Measurements from ENCODE around the gene DTYMK. TPM values are rescaled to one million over a fixed set of nuclear protein-coding genes. Genes with fewer than 3 reads are reported as not detected.

Gene DTYMK
- total and polyA plus RNA-seq, 2 experiments from 2014 or later, result 27.9 to 78.7 TPM

DNA sequence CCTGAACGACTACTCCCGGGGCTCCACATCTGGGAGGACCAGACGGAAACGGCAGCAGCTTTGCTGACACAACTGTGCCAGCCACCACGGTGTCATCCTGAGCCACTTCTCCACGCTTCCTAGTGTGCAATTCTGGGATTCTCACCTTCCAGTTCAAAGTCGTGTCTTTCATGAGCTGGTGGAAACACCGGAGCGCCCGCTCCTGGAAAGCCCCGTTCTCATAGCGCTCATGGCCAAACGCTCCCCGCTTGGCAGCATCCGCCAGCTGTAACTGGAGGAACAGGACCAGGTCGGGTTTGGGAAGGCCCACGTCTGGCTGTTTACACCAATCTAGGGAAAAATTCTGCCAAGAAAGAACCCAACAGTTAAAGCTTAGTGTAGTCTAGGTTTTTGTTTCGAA lies 8.3 kb downstream of the DTYMK start:
- TF ChIP-seq EZH2phosphoT487 (IDR thresholded peaks at IDR 0.05; ENCODE audit: insufficient read depth, low read depth) (no peak), EZH2 (IDR thresholded peaks at IDR 0.05; ENCODE audit: insufficient read depth, poor library complexity, severe bottlenecking) (no peak)
- in situ Hi-C loops (cut with MboI), result no loop called here
- no peaks in the 10 kb centered on the region for H3K9me2 ChIP-seq (ENCODE audit: insufficient read depth)
- H3K79me2 ChIP-seq (ENCODE audit: insufficient read depth), result peaks cover 27% of the 10 kb centered on the region
- peaks cover 39% of the 10 kb centered on the region for H3F3A ChIP-seq (ENCODE audit: insufficient read depth)
- H3K27ac ChIP-seq, result no peak overlapping the region
- H3K9me3 ChIP-seq (ENCODE audit: low read depth), result no peaks in the 10 kb centered on the region
- no peak overlapping the region for H2AFZ ChIP-seq
- H3K4me2 ChIP-seq (ENCODE audit: unreplicated experiment), result no peak overlapping the region
- H3K27me3 ChIP-seq (replicated peaks; ENCODE audit: insufficient read depth), result no peaks in the 10 kb centered on the region
- no peak overlapping the region for H3K4me3 ChIP-seq
- no peak for DNase-seq
- peaks cover 3% of the 10 kb centered on the region; the same call in 1 of the 2 replicates for H3K36me3 ChIP-seq (ENCODE audit: low read depth)
- no peaks in the 10 kb centered on the region for H4K20me1 ChIP-seq (ENCODE audit: insufficient read depth)
- no peak overlapping the region for H3K9ac ChIP-seq
- WGBS, 2 experiments (ENCODE audit: low coverage in 1 of 2, low lambda C conversion rate in 2 of 2, missing lambda C conversion rate in 2 of 2), result 85 to 86% methylated on average over 18 of the region's 18 CpGs
- peaks cover 23% of the 10 kb centered on the region for H3K4me1 ChIP-seq (ENCODE audit: insufficient read depth)

DNA sequence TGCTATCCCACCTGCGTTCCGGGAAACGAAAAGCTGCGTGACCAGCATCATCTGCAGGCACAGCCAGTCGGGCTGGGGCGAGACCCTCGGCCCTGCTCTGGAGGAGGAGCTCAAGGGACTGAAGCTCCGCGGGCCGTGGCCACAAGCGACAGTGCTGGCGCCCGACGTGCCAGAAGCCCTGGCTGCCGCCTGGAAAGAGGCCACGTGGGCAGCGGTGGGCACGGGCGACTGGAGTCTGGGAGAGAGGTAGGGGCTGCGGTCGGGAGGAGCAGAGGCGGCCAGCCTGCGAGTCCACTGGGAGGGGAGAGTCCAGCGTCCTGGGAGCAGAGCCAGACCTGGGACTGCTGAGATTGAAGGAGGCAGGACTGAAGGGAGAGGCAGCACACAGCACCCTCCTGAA lies 9.2 kb downstream of the DTYMK start:
- Histone ChIP-seq H3K36me3 (ENCODE audit: low read depth) (peaks cover 3% of the 10 kb centered on the region; the same call in 1 of the 2 replicates), H4K20me1 (ENCODE audit: insufficient read depth) (no peaks in the 10 kb centered on the region), H3K79me2 (ENCODE audit: insufficient read depth) (peaks cover 18% of the 10 kb centered on the region; the same call in 1 of the 2 replicates), H3K27me3 (replicated peaks; ENCODE audit: insufficient read depth) (no peaks in the 10 kb centered on the region), H3F3A (ENCODE audit: insufficient read depth) (peaks cover 30% of the 10 kb centered on the region), H3K4me2 (ENCODE audit: unreplicated experiment) (no peak overlapping the region), H3K27ac (no peak overlapping the region), H2AFZ (no peak overlapping the region), H3K9me3 (ENCODE audit: low read depth) (no peaks in the 10 kb centered on the region), H3K4me1 (ENCODE audit: insufficient read depth) (peaks cover 23% of the 10 kb centered on the region), H3K4me3 (no peak overlapping the region), H3K9ac (no peak overlapping the region), H3K9me2 (ENCODE audit: insufficient read depth) (no peaks in the 10 kb centered on the region)
- no peak for DNase-seq
- WGBS, 2 experiments (ENCODE audit: low coverage in 1 of 2, low lambda C conversion rate in 2 of 2, missing lambda C conversion rate in 2 of 2), result 96 to 97% methylated on average over 24 of the region's 24 CpGs
- no peak for TF ChIP-seq EZH2phosphoT487 (IDR thresholded peaks at IDR 0.05; ENCODE audit: insufficient read depth, low read depth)
- no peak for TF ChIP-seq EZH2 (IDR thresholded peaks at IDR 0.05; ENCODE audit: insufficient read depth, poor library complexity, severe bottlenecking)
- in situ Hi-C loops (cut with MboI), result no loop called here

DNA sequence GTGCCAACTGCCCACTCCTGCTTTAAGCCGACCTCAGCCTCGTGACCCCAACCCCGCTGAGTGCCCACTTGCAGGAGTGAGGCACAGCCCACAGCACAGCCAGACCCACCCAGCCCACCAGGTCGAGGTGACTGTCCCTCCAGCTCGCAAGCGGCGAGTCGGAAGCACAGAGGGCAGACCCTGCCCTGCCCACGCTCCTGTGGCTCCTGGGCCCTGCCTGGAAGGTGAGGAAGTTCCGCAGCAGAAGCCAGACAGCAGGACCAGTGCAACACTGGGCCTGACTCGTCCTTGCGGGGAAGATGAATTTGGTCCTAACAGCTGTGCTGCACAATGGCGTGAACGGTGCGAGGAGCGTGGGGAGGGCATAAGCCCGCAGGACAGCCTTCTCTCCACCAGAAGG lies 9.9 kb downstream of the DTYMK start:
- DNase-seq, result no peak
- no peaks in the 10 kb centered on the region for H4K20me1 ChIP-seq (ENCODE audit: insufficient read depth)
- TF ChIP-seq EZH2phosphoT487 (IDR thresholded peaks at IDR 0.05; ENCODE audit: insufficient read depth, low read depth) (no peak), EZH2 (IDR thresholded peaks at IDR 0.05; ENCODE audit: insufficient read depth, poor library complexity, severe bottlenecking) (no peak)
- H3K4me3 ChIP-seq, result no peak overlapping the region
- H3K9me2 ChIP-seq (ENCODE audit: insufficient read depth), result no peaks in the 10 kb centered on the region
- H3K9me3 ChIP-seq (ENCODE audit: low read depth), result no peaks in the 10 kb centered on the region
- peaks cover 23% of the 10 kb centered on the region for H3F3A ChIP-seq (ENCODE audit: insufficient read depth)
- no peaks in the 10 kb centered on the region for H3K27me3 ChIP-seq (replicated peaks; ENCODE audit: insufficient read depth)
- in situ Hi-C loops (cut with MboI), result no loop called here
- no peak overlapping the region for H3K4me2 ChIP-seq (ENCODE audit: unreplicated experiment)
- peaks cover 3% of the 10 kb centered on the region; the same call in 1 of the 2 replicates for H3K36me3 ChIP-seq (ENCODE audit: low read depth)
- no peak overlapping the region for H3K9ac ChIP-seq
- WGBS, 2 experiments (ENCODE audit: low coverage in 1 of 2, low lambda C conversion rate in 2 of 2, missing lambda C conversion rate in 2 of 2), result 85 to 89% methylated on average over 17 of the region's 17 CpGs
- peaks cover 16% of the 10 kb centered on the region for H3K4me1 ChIP-seq (ENCODE audit: insufficient read depth)
- H2AFZ ChIP-seq, result no peak overlapping the region
- no peak overlapping the region for H3K27ac ChIP-seq
- peaks cover 16% of the 10 kb centered on the region; the same call in 1 of the 2 replicates for H3K79me2 ChIP-seq (ENCODE audit: insufficient read depth)

DNA sequence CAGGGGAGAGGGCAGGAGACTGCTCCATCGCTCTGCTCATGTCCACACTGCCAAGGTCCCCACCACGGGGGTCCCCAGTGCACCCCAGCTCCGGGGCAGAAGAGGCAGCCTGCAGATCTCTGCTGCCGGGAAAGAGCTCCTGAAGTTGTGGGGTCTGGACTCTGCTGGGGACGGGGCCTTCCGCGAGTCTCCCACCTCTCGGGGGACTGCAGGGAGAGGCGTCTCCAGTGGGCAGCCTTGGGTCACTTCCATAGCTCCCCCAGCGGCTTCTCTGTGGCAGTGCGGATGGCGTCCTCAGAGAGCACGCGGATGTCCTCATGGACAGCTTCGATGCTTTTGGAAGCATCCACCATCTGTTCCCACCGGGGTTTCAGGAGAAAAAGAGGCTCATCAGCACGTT lies 10.7 kb downstream of the DTYMK start:
- H3K27ac ChIP-seq, result no peak overlapping the region
- H4K20me1 ChIP-seq (ENCODE audit: insufficient read depth), result no peaks in the 10 kb centered on the region
- in situ Hi-C loops (cut with MboI), result no loop called here
- H3K4me1 ChIP-seq (ENCODE audit: insufficient read depth), result peaks cover 9% of the 10 kb centered on the region
- peaks cover 16% of the 10 kb centered on the region for H3F3A ChIP-seq (ENCODE audit: insufficient read depth)
- H3K79me2 ChIP-seq (ENCODE audit: insufficient read depth), result peaks cover 16% of the 10 kb centered on the region; the same call in 1 of the 2 replicates
- H2AFZ ChIP-seq, result no peak overlapping the region
- WGBS, 2 experiments (ENCODE audit: low coverage in 1 of 2, low lambda C conversion rate in 2 of 2, missing lambda C conversion rate in 2 of 2), result 84 to 88% methylated on average over 16 to 17 of the region's 17 CpGs
- H3K27me3 ChIP-seq (replicated peaks; ENCODE audit: insufficient read depth), result no peaks in the 10 kb centered on the region
- H3K36me3 ChIP-seq (ENCODE audit: low read depth), result peaks cover 3% of the 10 kb centered on the region; the same call in 1 of the 2 replicates
- no peaks in the 10 kb centered on the region for H3K9me2 ChIP-seq (ENCODE audit: insufficient read depth)
- no peaks in the 10 kb centered on the region for H3K9me3 ChIP-seq (ENCODE audit: low read depth)
- no peak overlapping the region for H3K9ac ChIP-seq
- H3K4me2 ChIP-seq (ENCODE audit: unreplicated experiment), result no peak overlapping the region
- no peak for DNase-seq
- TF ChIP-seq EZH2 (IDR thresholded peaks at IDR 0.05; ENCODE audit: insufficient read depth, poor library complexity, severe bottlenecking) (no peak), EZH2phosphoT487 (IDR thresholded peaks at IDR 0.05; ENCODE audit: insufficient read depth, low read depth) (no peak)
- no peak overlapping the region for H3K4me3 ChIP-seq
